Glutamatergic neuron (in vitro differentiated cells): ENCODE data around the gene RRP1. TPM values are rescaled to one million over a fixed set of nuclear protein-coding genes. Genes with fewer than 3 reads are reported as not detected.

Source experiments
- DNase-seq: peaks from one replicate; pipeline ENCODE4 v3.0.0; 2022
- H3K27ac Mint-ChIP-seq: one replicate; pipeline ENCODE4 v1.8.0; 2020; ENCODE audit warnings: mild to moderate bottlenecking, mixed read lengths, inconsistent platforms; ENCODE audit not compliant: unreplicated experiment
- H3K27me3 Mint-ChIP-seq: one replicate; pipeline ENCODE4 v1.8.0; 2020; ENCODE audit warnings: mild to moderate bottlenecking, moderate library complexity, mixed read lengths, inconsistent platforms; ENCODE audit not compliant: unreplicated experiment
- H3K36me3 Mint-ChIP-seq: one replicate; pipeline ENCODE4 v1.8.0; 2020; ENCODE audit warnings: mild to moderate bottlenecking, mixed read lengths, inconsistent platforms; ENCODE audit not compliant: unreplicated experiment
- H3K4me1 Mint-ChIP-seq: one replicate; pipeline ENCODE4 v1.8.0; 2020; ENCODE audit warnings: mild to moderate bottlenecking, low read depth, mixed read lengths, inconsistent platforms; ENCODE audit not compliant: unreplicated experiment
- H3K4me3 Mint-ChIP-seq: one replicate; pipeline ENCODE4 v1.8.0; 2020; ENCODE audit warnings: mild to moderate bottlenecking, mixed read lengths, inconsistent platforms; ENCODE audit not compliant: unreplicated experiment
- H3K9me3 Mint-ChIP-seq: one replicate; pipeline ENCODE4 v1.8.0; 2020; ENCODE audit warnings: mild to moderate bottlenecking, moderate library complexity, mixed read lengths, inconsistent platforms; ENCODE audit not compliant: unreplicated experiment
- CTCF ChIP-seq: fragments of 200-600 bp; sonication (generic); IDR thresholded peaks from one replicate; pipeline ENCODE4 v1.5.0; 2021; ENCODE audit not compliant: partially characterized antibody, unreplicated experiment
- total RNA-seq: library from RNA; stranded (reverse); fragmentation: NEBNext Ultra II Directional; extraction: Animal tissue kit (Norgen Biotek cat#: 25700); gene quantifications from one replicate; pipeline ENCODE4 v1.2.1, GENCODE V29; 2021; ENCODE audit not compliant: unreplicated experiment

The RRP1 gene
- total RNA-seq, 1 donor from 2014 or later = 26.2 TPM

- Mint-ChIP-seq H3K27ac (peak overlapping the region; percentile 17), H3K4me3 (no peak overlapping the region), H3K4me1 (peaks cover 14% of the 10 kb centered on the region), H3K9me3 (peaks cover 4% of the 10 kb centered on the region), H3K27me3 (no peaks in the 10 kb centered on the region), H3K36me3 (no peaks in the 10 kb centered on the region)
- no peak for TF ChIP-seq CTCF
- DNase-seq = no peak
These were observed 30.6 kb upstream of the RRP1 start for GRCh38 chr21:43758811-43759210.

- no peak overlapping the region for H3K4me3 Mint-ChIP-seq
- H3K36me3 Mint-ChIP-seq = no peaks in the 10 kb centered on the region
- no peak for DNase-seq
- peaks cover 12% of the 10 kb centered on the region for H3K4me1 Mint-ChIP-seq
- peaks cover 5% of the 10 kb centered on the region for H3K9me3 Mint-ChIP-seq
- no peak for TF ChIP-seq CTCF
- H3K27me3 Mint-ChIP-seq = no peaks in the 10 kb centered on the region
- no peak overlapping the region for H3K27ac Mint-ChIP-seq
These were observed 29.7 kb upstream of the RRP1 start for GRCh38 chr21:43759651-43760050.

GRCh38 chr21:43760391-43760958, 28.9 kb upstream of the RRP1 start:
- H3K4me3 Mint-ChIP-seq = no peak overlapping the region
- H3K27me3 Mint-ChIP-seq = no peaks in the 10 kb centered on the region
- peaks cover 5% of the 10 kb centered on the region for H3K9me3 Mint-ChIP-seq
- no peak overlapping the region for H3K27ac Mint-ChIP-seq
- H3K4me1 Mint-ChIP-seq = peaks cover 12% of the 10 kb centered on the region
- TF ChIP-seq CTCF = no peak
- no peaks in the 10 kb centered on the region for H3K36me3 Mint-ChIP-seq
- DNase-seq = no peak

- no peak overlapping the region for H3K4me3 Mint-ChIP-seq
- H3K27me3 Mint-ChIP-seq = peaks cover 4% of the 10 kb centered on the region
- H3K27ac Mint-ChIP-seq = no peak overlapping the region
- no peak for DNase-seq
- H3K4me1 Mint-ChIP-seq = peaks cover 17% of the 10 kb centered on the region
- no peaks in the 10 kb centered on the region for H3K36me3 Mint-ChIP-seq
- no peak for TF ChIP-seq CTCF
- H3K9me3 Mint-ChIP-seq = peaks cover 4% of the 10 kb centered on the region
These were observed 27.5 kb upstream of the RRP1 start for GRCh38 chr21:43761886-43762285.

- H3K27me3 Mint-ChIP-seq = peaks cover 7% of the 10 kb centered on the region
- TF ChIP-seq CTCF = no peak
- no peaks in the 10 kb centered on the region for H3K36me3 Mint-ChIP-seq
- peaks cover 22% of the 10 kb centered on the region for H3K4me1 Mint-ChIP-seq
- H3K4me3 Mint-ChIP-seq = no peak overlapping the region
- H3K9me3 Mint-ChIP-seq = peaks cover 4% of the 10 kb centered on the region
- H3K27ac Mint-ChIP-seq = no peak overlapping the region
- no peak for DNase-seq
These were observed 26.9 kb upstream of the RRP1 start for GRCh38 chr21:43762303-43763128.
